ENCODE results near the gene WEE2. TPM values are rescaled to one million over a fixed set of nuclear protein-coding genes. Genes with fewer than 3 reads are reported as not detected.

Gene WEE2
- total RNA-seq, 1 donor from 2014 or later: not detected

DNA sequence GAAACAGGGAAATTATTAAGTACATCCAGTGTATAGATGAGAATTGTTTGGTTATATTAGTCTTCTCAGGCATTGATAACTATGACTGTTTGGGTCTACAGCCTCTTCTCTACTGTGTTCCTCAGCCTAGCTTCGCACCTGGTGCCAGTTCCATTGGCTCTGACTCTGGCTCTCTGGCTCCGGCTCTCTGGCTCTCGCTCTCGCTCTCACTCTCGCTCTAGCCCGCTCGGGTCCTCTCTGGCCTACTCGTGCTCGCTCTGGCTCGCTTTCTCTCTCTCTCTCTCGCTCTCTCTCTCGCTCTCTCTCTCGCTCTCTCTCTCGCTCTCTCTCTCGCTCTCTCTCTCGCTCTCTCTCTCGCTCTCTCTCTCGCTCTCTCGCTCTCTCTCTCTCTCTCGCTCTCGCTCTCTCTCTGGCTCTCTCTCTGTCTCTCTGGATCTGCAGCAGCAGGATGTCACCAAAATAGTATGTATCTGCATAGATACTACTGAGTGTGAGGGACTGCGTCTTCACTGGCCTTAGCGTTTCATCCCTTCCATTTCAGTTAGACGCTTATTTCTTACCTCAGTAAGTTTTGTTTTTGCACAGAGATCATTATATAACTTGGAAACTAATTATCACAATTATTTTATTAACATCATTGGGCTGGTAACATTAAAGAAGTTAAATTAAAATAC lies 23.5 kb downstream of the WEE2 start:
- H3K27me3 Mint-ChIP-seq: peaks cover 3% of the 10 kb centered on the region
- H3K27ac Mint-ChIP-seq: no peak overlapping the region

DNA sequence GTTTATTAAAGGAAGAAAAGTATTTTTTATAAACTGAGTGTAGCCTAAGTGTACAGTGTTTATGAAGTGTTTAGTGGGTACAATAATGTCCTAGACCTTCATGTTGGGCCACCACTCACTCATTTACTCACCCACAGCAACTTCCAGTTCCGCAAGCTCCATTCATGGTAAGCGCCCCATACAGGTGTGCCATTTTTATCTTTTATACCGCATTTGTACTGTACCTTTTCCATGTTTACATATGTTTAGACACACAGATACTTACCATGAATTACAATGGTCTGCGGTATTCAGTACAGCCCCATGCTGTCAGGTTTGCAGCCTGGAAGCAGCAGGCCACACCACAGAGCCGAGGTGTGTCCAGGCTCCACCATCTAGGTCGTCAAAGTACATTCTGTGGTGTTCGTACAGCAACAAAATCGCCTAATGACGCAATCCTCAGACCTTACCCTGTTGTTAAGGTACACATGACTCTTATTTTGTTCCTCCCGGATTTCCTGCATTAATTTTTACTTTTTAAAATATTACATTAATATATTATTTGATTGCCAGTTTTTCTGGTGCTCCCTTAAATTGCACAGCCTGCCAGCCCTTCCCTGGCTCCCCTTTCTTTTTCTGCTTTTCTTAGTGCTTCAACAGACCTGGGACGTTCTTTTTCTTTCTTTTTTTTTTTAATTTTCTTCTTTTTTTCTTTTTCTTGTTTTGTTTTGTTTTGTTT lies 29.1 kb downstream of the WEE2 start:
- DNase-seq (ENCODE audit: extremely low spot score, unreplicated experiment): no peak
- Mint-ChIP-seq H3K9me3 (no peaks in the 10 kb centered on the region), H3K4me1 (ENCODE audit: unreplicated experiment) (peaks cover 17% of the 10 kb centered on the region), H3K4me3 (peak overlapping the region; percentile 98), H3K27ac (peak overlapping the region; percentile 98), H3K27me3 (no peaks in the 10 kb centered on the region), H3K36me3 (peaks cover 14% of the 10 kb centered on the region)
- TF ChIP-seq, protein P1, sequence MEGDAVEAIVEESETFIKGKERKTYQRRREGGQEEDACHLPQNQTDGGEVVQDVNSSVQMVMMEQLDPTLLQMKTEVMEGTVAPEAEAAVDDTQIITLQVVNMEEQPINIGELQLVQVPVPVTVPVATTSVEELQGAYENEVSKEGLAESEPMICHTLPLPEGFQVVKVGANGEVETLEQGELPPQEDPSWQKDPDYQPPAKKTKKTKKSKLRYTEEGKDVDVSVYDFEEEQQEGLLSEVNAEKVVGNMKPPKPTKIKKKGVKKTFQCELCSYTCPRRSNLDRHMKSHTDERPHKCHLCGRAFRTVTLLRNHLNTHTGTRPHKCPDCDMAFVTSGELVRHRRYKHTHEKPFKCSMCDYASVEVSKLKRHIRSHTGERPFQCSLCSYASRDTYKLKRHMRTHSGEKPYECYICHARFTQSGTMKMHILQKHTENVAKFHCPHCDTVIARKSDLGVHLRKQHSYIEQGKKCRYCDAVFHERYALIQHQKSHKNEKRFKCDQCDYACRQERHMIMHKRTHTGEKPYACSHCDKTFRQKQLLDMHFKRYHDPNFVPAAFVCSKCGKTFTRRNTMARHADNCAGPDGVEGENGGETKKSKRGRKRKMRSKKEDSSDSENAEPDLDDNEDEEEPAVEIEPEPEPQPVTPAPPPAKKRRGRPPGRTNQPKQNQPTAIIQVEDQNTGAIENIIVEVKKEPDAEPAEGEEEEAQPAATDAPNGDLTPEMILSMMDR (conservative IDR thresholded peaks at IDR 0.05): no peak

More for the DNA sequence above, 23.5 kb downstream of the WEE2 start:
- no peak overlapping the region for H3K4me3 Mint-ChIP-seq
- no peaks in the 10 kb centered on the region for H3K36me3 Mint-ChIP-seq
- no peaks in the 10 kb centered on the region for H3K9me3 Mint-ChIP-seq
- H3K4me1 Mint-ChIP-seq (ENCODE audit: unreplicated experiment): no peaks in the 10 kb centered on the region
- no peak for DNase-seq (ENCODE audit: extremely low spot score, unreplicated experiment)
- TF ChIP-seq, protein P1 (conservative IDR thresholded peaks at IDR 0.05): no peak

DNA sequence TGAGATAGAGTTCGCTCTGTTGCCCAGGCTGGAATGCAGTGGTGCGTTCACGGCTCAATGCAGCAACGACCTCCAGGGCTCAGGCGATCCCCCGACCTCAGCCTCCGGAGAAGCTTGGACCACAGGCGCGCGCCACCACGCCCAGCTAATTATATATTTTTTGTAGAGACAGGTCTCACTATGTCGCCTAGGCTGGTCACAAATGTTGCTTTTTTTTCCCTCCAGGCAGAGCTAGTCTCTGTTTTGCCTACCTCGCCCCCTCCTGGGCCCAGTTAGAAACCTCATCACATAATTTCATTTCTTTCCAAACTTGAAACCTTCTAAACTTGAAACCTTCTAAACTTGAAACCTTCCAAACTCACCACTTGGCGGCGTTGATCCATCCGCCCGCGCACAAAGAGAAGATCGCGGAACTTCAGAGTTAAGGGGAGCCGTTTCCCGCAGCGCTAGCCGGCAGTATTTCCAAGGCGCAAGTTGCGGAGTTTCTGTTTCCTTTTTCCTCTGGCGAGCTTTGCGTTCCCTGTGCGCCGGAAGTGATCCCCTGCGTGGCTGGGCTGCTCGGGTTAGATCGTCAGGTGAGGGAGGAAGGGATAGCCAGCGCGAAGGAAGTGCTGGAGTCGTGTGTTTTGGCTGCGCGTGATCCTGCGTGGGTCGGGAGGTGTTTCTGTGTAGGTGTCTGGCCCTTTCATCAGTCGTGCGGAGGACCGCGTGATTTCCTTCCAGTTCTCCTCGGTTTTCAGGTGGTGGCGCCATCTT lies 29.9 kb downstream of the WEE2 start, which contains the start of gene SSBP1:
SSBP1 (plus strand) TSS at position 523 of the 756 bp plus-strand sequence. CDS start 809 bp downstream, outside the sequence.
- TF ChIP-seq, protein P1 (conservative IDR thresholded peaks at IDR 0.05): peak; percentile 88
- Mint-ChIP-seq H3K9me3 (no peaks in the 10 kb centered on the region), H3K27ac (peak within 1 kb of the TSS; percentile 98), H3K4me3 (peak within 1 kb of the TSS; percentile 98), H3K4me1 (ENCODE audit: unreplicated experiment) (peaks cover 17% of the 10 kb centered on the region), H3K27me3 (no peaks in the 10 kb centered on the region), H3K36me3 (peaks cover 19% of the 10 kb centered on the region)
- DNase-seq (ENCODE audit: extremely low spot score, unreplicated experiment): peak; percentile 91

DNA sequence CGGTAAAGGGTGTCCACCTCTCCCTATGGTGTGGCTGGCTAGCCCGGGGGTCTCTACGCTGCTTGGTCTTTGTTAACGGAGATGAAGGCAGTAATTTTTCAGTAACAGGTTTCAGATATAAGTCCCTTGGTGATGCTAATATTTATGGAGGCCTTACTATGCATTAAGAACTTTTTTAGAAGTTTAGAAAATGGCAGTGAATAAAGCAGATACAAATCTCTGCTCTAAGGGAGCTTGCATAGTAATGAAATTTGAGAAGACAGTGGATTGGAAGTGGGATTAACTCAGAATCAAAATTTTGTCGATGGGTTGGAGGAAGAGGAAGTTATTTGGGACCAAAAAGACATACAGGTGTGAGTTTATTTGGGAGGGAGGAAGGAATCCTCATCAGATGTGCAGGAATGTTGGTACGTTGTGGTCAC lies 30.4 kb downstream of the WEE2 start:
- Mint-ChIP-seq H3K4me3 (peak overlapping the region; percentile 98), H3K4me1 (ENCODE audit: unreplicated experiment) (peaks cover 17% of the 10 kb centered on the region), H3K36me3 (peaks cover 24% of the 10 kb centered on the region), H3K27me3 (no peaks in the 10 kb centered on the region), H3K9me3 (no peaks in the 10 kb centered on the region), H3K27ac (peak overlapping the region; percentile 98)
- no peak for DNase-seq (ENCODE audit: extremely low spot score, unreplicated experiment)
- TF ChIP-seq, protein P1 (conservative IDR thresholded peaks at IDR 0.05): no peak

DNA sequence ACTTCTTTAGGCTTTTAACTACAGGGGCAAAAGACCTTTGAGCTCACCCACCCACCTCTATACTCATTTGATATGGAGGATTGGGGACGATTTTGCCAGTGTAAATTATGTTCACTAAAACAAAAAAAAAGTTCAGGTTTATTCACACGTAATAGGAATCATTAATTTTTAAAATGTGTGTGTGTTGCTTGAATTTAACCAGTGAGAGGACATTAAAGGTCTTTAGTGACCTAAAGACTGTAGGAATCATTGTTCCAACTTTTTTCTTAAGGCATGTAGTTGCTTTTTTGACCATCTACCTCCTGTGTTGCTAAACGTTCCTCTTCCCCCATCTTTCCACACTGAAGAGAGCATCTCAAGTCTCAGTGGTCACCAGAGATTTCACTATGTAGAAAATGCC lies 31.1 kb downstream of the WEE2 start:
- Mint-ChIP-seq H3K27ac (peak overlapping the region; percentile 98), H3K27me3 (no peaks in the 10 kb centered on the region), H3K36me3 (peaks cover 30% of the 10 kb centered on the region), H3K4me1 (ENCODE audit: unreplicated experiment) (peaks cover 17% of the 10 kb centered on the region), H3K9me3 (no peaks in the 10 kb centered on the region), H3K4me3 (peak overlapping the region; percentile 82)
- TF ChIP-seq, protein P1 (conservative IDR thresholded peaks at IDR 0.05): no peak
- DNase-seq (ENCODE audit: extremely low spot score, unreplicated experiment): no peak
